Adrenal gland (tissue), 12 donors: ENCODE results near the gene CCNB2. TPM values are rescaled to one million over a fixed set of nuclear protein-coding genes. Genes with fewer than 3 reads are reported as not detected.

Experiments used
- DNase-seq, 7 donors: peaks; one replicate each; pipeline ENCODE4 v3.0.0-alpha.2; 2019 to 2020
- H3K27ac ChIP-seq, 5 donors: fragments of 200-600 bp; sonication (generic) in 4 of 5; 1 replicate in 3 of 5; 2 replicates in 2 of 5; pipeline versions ENCODE4 v1.5.1 to v1.8.0; 2016 to 2020; ENCODE audit warnings: mild to moderate bottlenecking in 1 of 5
- H3K27me3 ChIP-seq: fragments of 200-600 bp; 2 replicates; pipeline ENCODE4 v1.8.0; 2021
- H3K36me3 ChIP-seq, 2 donors: fragments of 200-600 bp; replicated peaks in 1 of 2; 1 replicate in 1 of 2; 2 replicates in 1 of 2; pipeline versions ENCODE4 v1.5.1 to v1.8.0; 2018 to 2022
- H3K4me1 ChIP-seq, 2 donors: fragments of 200-600 bp; replicated peaks in 1 of 2; 1 replicate in 1 of 2; 2 replicates in 1 of 2; pipeline versions ENCODE4 v1.5.1 to v1.8.0; 2018 to 2021
- H3K4me3 ChIP-seq, 4 donors: fragments of 200-600 bp; sonication (generic) in 3 of 4; one replicate each; pipeline ENCODE4 v1.5.1; 2016 to 2018
- H3K9me3 ChIP-seq, 3 donors: fragments of 200-600 bp; sonication (generic) in 1 of 3; replicated peaks in 1 of 3; 1 replicate in 2 of 3; 2 replicates in 1 of 3; pipeline versions ENCODE4 v1.5.1 to v1.8.0; 2016 to 2021
- CTCF ChIP-seq, 6 experiments: fragments of 450-650 bp in 4 of 6; fragments of 200-600 bp in 2 of 6; sonication (generic) in 1 of 6; IDR thresholded peaks; 1 replicate in 5 of 6; 2 replicates in 1 of 6; pipeline versions ENCODE4 v1.5.1 to v1.8.0; 2016 to 2021; ENCODE audit warnings: antibody characterized with exemption in 6 of 6, mild to moderate bottlenecking in 2 of 6, moderate library complexity in 1 of 6
- POLR2A ChIP-seq, 2 donors: fragments of 450-650 bp; IDR thresholded peaks; one replicate each; pipeline ENCODE4 v1.6.1; 2017; ENCODE audit warnings: antibody characterized with exemption in 2 of 2, mild to moderate bottlenecking in 2 of 2, moderate library complexity in 1 of 2
- WGBS, 4 donors: extraction: QIAGEN DNeasy Blood & Tissue Kit in 2 of 4; methylation state at CpG; one replicate each; pipeline versions ENCODE4 v1.1.5 to v1.1.7; 2013 to 2017; 5-methylcytosine and 5-hydroxymethylcytosine counted together
- intact Hi-C, 2 donors: fragments of 100-400 bp; cut with DNase I; formaldehyde crosslinking; loops; one replicate each; pipeline versions ENCODE4 v1.14.1 to v1.15.0; 2022 to 2023
- polyA plus RNA-seq, 3 donors: library from polyadenylated mRNA; stranded (reverse); fragments of 200-250 nt in 2 of 3; fragments of 350-450 nt in 1 of 3; fragmentation: Illumina TruSeq in 1 of 3; extraction: RNeasy Lipid Tissue Mini Kit (QIAGEN cat#74804) in 1 of 3; gene quantifications; one replicate each; pipeline ENCODE4 v1.2.3, GENCODE V29; 2013 to 2014
- total RNA-seq, 9 donors: library from RNA; depleted of rRNA in 4 of 9; stranded (reverse); fragments of >200 nt in 4 of 9; fragments of 120-200 nt in 1 of 9; fragmentation: NEBNext Ultra II Directional in 1 of 9; extraction: Animal tissue kit (Norgen Biotek cat#: 25700) in 1 of 9; gene quantifications; one replicate each; pipeline versions ENCODE4 v1.1.0 to v1.2.4, GENCODE V29; 2013 to 2023
- donor health status: healthy with polysubstance abuse.
- donor health status: Bipolar disorder and iron deficiency.
- donor health status: DM: yes; HTN: yes; CAD: no.
- donor health status: DM: no; HTN: no; CAD: no.
- donor health status: DM: no; HTN: no; CAD: no.
- donor health status: DM: yes; HTN: yes; CAD: no.

Gene CCNB2
- total and polyA plus RNA-seq, 12 donors = 0.37 to 15.4 (median 1.4) TPM

GRCh38 chr15:59131456-59131855, 26.5 kb downstream of the CCNB2 start:
- no peaks in the 10 kb centered on the region for H3K36me3 ChIP-seq
- H3K27ac ChIP-seq = no peak overlapping the region
- no peak overlapping the region for H3K4me3 ChIP-seq
- H3K9me3 ChIP-seq = no peaks in the 10 kb centered on the region
- TF ChIP-seq CTCF (IDR thresholded peaks at IDR 0.05) = no peak
- no peak for TF ChIP-seq POLR2A (IDR thresholded peaks at IDR 0.05)
- no peak for DNase-seq
- no peaks in the 10 kb centered on the region for H3K4me1 ChIP-seq
- H3K27me3 ChIP-seq = no peaks in the 10 kb centered on the region
- WGBS, 4 donors = 95 to 98% (median 98%) methylated on average over 16 of the region's 16 CpGs
- intact Hi-C loops = no loop called here

- H3K4me1 ChIP-seq = no peaks in the 10 kb centered on the region
- intact Hi-C loops = no loop called here
- 89 to 96% (median 94%) methylated on average over 3 of the region's 3 CpGs for WGBS, 4 donors
- DNase-seq = no peak
- H3K27ac ChIP-seq = no peak overlapping the region
- H3K27me3 ChIP-seq = no peaks in the 10 kb centered on the region
- TF ChIP-seq POLR2A (IDR thresholded peaks at IDR 0.05) (no peak), CTCF (IDR thresholded peaks at IDR 0.05) (no peak)
- no peak overlapping the region for H3K4me3 ChIP-seq
- H3K9me3 ChIP-seq = no peaks in the 10 kb centered on the region
- peaks cover 0 to 5% of the 10 kb centered on the region in 2 donors for H3K36me3 ChIP-seq
Observed at GRCh38 chr15:59131969-59132562, 27.1 kb downstream of the CCNB2 start.

- Histone ChIP-seq H3K4me1 (no peaks in the 10 kb centered on the region), H3K36me3 (peaks cover 0 to 6% of the 10 kb centered on the region in 2 donors), H3K4me3 (no peak overlapping the region), H3K27ac (no peak overlapping the region), H3K9me3 (no peaks in the 10 kb centered on the region), H3K27me3 (no peaks in the 10 kb centered on the region)
- DNase-seq = no peak
- intact Hi-C loops = no loop called here
- WGBS, 4 donors = 97 to 99% (median 98%) methylated on average over 6 of the region's 6 CpGs
- TF ChIP-seq POLR2A (IDR thresholded peaks at IDR 0.05) (no peak), CTCF (IDR thresholded peaks at IDR 0.05) (no peak)
Observed at GRCh38 chr15:59133929-59134427, 29.0 kb downstream of the CCNB2 start.

GRCh38 chr15:59137566-59137965, 32.6 kb downstream of the CCNB2 start:
- Histone ChIP-seq H3K36me3 (peaks cover 0 to 6% of the 10 kb centered on the region in 2 donors), H3K27me3 (no peaks in the 10 kb centered on the region), H3K9me3 (no peaks in the 10 kb centered on the region), H3K27ac (no peak overlapping the region), H3K4me3 (no peak overlapping the region), H3K4me1 (no peaks in the 10 kb centered on the region)
- intact Hi-C loops = no loop called here
- TF ChIP-seq CTCF (IDR thresholded peaks at IDR 0.05) (no peak), POLR2A (IDR thresholded peaks at IDR 0.05) (no peak)
- no peak for DNase-seq
- WGBS, 4 donors = 66 to 72% (median 67%) methylated on average over 2 of the region's 2 CpGs
